Kasumi-1 (cell line): ENCODE measurements around the gene CFAP221.

Experiments used
- DNase-seq, 2 experiments: peaks; one replicate each; lab custom pipeline; 2025; lab: John Stamatoyannopoulos, UW

CFAP221 gene

GRCh38 chr2:119536707-119537106 is 7.5 kb upstream of the CFAP221 start:
- DNase-seq, result no peak

- DNase-seq, result no peak
These were observed 6.5 kb upstream of the CFAP221 start for GRCh38 chr2:119537792-119538191.

GRCh38 chr2:119541476-119541875 is 2.8 kb upstream of the CFAP221 start:
- DNase-seq, result no peak

- DNase-seq, result no peak
These were observed 758 bp downstream of the CFAP221 start for GRCh38 chr2:119544939-119545475.

- DNase-seq, result no peak
These were observed 1.7 kb downstream of the CFAP221 start for GRCh38 chr2:119545754-119546446.

- DNase-seq, result no peak
These were observed 2.2 kb downstream of the CFAP221 start for GRCh38 chr2:119546447-119546767.

- DNase-seq, result no peak
These were observed 4.4 kb downstream of the CFAP221 start for GRCh38 chr2:119548516-119549120.

GRCh38 chr2:119549241-119549640 is 5.0 kb downstream of the CFAP221 start:
- DNase-seq, result no peak

- no peak for DNase-seq
These were observed 6.1 kb downstream of the CFAP221 start for GRCh38 chr2:119550346-119550745.

GRCh38 chr2:119550856-119551255 is 6.6 kb downstream of the CFAP221 start:
- no peak for DNase-seq

GRCh38 chr2:119552902-119553301 is 8.7 kb downstream of the CFAP221 start:
- no peak for DNase-seq

GRCh38 chr2:119553687-119554344 is 9.6 kb downstream of the CFAP221 start:
- DNase-seq, result no peak

- DNase-seq, result no peak
These were observed 21.2 kb downstream of the CFAP221 start for GRCh38 chr2:119565481-119565880.

GRCh38 chr2:119567292-119567691 is 23.0 kb downstream of the CFAP221 start:
- no peak for DNase-seq

- DNase-seq, result no peak
These were observed 30.0 kb downstream of the CFAP221 start for GRCh38 chr2:119574108-119574815.

- DNase-seq, result no peak
These were observed 30.6 kb downstream of the CFAP221 start for GRCh38 chr2:119574864-119575263.

- DNase-seq, result no peak
These were observed 31.2 kb downstream of the CFAP221 start for GRCh38 chr2:119575439-119575838.

GRCh38 chr2:119579424-119580295 is 35.4 kb downstream of the CFAP221 start:
- no peak for DNase-seq

GRCh38 chr2:119580550-119581072 is 36.4 kb downstream of the CFAP221 start:
- no peak for DNase-seq

- DNase-seq, result no peak
These were observed 39.0 kb downstream of the CFAP221 start for GRCh38 chr2:119583291-119583690.

- no peak for DNase-seq
These were observed 40.2 kb downstream of the CFAP221 start for GRCh38 chr2:119584469-119584868.
